HT1080 (cell line): Measurements from ENCODE around the gene RPL10A. TPM values are rescaled to one million over a fixed set of nuclear protein-coding genes. Genes with fewer than 3 reads are reported as not detected.
"Not testable (repeated sequence)": the region's sequence is repeated elsewhere in the genome, so short reads cannot be mapped to it uniquely, and the experiment has no call there.

Experiments used
- DNase-seq: peaks from one replicate; pipeline ENCODE4 v3.0.0-alpha.2; 2015; ENCODE audit warnings: low read depth
- polyA plus RNA-seq, 2 experiments: library from polyadenylated mRNA; depleted of rRNA; stranded (reverse); fragments of >200 nt; gene quantifications; 2 replicates each; pipeline ENCODE4 v1.2.3, GENCODE V29; 2015
- total RNA-seq: library from RNA; depleted of rRNA; stranded (reverse); fragments of >200 nt; shearing (Covaris generic); gene quantifications from 2 replicates; pipeline ENCODE4 v1.2.3, GENCODE V29; 2014; rRNA removed

RPL10A gene
- total RNA-seq, result 2,516 and 3,111 TPM in 2 replicates
- 2,319 and 2,338 TPM in 2 replicates for polyA plus RNA-seq (2015; cell fraction: cytosol; rRNA removed)
- polyA plus RNA-seq (2015; cell fraction: nucleus; rRNA removed), result 921 and 926 TPM in 2 replicates

GRCh38 chr6:35468181-35468979, at the start of gene RPL10A:
RPL10A (plus strand) TSS chr6:35468401; CDS start chr6:35468435, 34 bp downstream.
- DNase-seq, result peak; percentile 92

DNA sequence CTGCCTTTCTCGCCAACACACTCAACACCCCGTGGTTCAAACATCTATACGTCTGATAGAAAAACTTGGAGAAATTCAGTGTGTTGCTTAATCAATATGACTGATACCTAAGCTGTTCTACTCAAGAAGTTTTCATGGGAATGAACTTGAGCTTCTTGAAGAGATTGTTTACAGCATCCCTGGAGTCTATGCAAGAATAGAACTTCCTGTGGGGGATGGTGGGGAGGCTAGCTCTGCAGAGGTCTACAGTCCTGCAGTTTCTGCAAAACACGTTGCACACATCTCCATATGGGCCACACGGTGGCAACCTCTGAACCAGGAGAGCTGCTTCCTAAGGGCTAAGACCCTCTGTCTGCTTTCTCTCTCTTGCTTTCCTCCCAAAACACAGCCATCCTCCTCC, 48.8 kb upstream of the RPL10A start:
- DNase-seq, result peak; percentile 34

GRCh38 chr6:35419961-35420360, 48.2 kb upstream of the RPL10A start:
- no peak for DNase-seq

DNA sequence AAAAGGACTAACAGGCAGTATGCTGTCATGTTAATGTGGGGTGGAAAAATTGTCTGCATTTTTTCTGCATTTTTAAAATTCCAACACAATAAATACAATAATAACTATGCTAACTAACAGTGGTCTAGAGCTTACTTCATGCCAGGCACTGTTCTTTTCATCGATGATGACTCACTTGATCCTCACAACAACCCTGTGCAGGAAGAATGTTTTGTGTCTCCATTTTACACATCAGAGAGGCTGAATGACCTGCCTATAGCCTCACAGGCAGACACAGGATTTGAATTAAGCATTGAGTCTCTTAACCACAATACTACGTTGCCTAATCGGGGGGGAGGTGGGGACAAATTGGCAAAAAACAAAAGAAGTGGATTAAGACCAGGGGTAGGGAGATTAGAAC, 42.9 kb upstream of the RPL10A start:
- DNase-seq, result peak; percentile 78

DNA sequence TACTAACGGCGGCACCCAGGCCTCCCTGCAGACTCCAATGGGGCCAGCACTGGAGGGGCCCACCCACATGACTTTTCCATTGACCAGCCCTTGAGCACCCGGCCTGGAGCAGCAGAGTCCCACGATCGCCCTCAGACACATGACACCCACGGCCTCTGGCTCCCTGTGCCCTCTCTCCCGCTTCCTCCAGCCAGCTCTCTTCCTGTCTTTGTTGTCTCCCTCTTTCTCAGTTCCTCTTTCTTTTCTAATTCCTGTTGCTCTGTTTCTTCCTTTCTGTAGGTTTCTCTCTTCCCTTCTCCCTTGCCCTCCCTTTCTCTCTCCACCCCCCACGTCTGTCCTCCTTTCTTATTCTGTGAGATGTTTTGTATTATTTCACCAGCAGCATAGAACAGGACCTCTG, 42.1 kb upstream of the RPL10A start:
- no peak for DNase-seq

DNA sequence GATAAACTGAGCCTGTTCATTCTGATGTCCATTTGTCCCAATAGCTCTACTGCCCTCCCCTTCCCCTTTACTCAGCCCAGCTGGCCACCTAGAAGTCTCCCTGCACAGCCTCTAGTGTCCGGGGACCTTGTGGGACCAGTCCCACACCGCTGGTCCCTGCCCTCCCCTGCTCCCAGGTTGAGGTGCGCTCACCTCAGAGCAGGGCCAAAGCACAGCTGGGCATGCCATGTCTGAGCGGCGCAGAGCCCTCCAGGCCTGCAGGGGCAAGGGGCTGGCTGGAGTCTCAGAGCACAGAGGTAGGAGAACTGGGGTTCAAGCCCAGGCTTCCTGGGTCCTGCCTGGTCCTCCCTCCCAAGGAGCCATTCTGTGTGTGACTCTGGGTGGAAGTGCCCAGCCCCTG, 40.8 kb upstream of the RPL10A start:
- no peak for DNase-seq

GRCh38 chr6:35427851-35428321, 40.3 kb upstream of the RPL10A start:
- DNase-seq, result peak; percentile 74

DNA sequence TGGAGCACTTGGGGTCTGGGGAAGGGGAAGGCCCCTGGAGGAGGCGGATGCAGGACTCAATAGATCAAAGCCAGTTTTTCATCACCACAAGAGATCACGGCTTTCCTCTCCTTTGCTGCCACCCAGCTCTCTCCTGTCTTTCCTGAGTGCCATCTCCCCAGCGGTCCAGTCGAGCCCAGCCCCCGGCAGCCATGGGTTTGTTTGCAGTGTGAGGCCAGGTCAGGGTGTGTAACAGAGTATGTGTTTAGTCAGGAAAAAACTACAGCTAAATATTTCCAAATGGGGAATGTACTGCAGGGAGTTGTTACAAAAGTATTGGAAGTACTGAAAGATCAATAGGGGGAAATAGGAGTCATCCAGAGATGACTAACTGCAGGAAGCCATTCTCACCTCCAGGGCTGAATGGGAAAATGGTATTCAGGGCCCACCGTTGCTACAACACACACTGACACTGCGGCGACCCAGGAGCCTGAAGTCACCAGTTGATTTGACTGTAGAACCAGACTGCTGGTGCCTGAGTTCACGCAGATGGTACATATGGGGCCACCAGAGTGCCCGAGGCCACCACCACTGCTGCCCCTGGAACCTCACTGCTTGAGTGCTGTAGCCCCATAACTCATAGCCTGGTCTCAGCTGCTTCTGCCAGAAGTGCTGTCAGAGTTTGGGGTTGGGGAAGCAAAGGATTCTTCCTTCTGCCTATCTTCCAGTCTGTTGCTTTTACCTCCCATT, 39.6 kb upstream of the RPL10A start:
- no peak for DNase-seq

GRCh38 chr6:35429463-35429862, 38.7 kb upstream of the RPL10A start:
- no peak for DNase-seq

- no peak for DNase-seq
These were observed 35.9 kb upstream of the RPL10A start for GRCh38 chr6:35432291-35432690.

DNA sequence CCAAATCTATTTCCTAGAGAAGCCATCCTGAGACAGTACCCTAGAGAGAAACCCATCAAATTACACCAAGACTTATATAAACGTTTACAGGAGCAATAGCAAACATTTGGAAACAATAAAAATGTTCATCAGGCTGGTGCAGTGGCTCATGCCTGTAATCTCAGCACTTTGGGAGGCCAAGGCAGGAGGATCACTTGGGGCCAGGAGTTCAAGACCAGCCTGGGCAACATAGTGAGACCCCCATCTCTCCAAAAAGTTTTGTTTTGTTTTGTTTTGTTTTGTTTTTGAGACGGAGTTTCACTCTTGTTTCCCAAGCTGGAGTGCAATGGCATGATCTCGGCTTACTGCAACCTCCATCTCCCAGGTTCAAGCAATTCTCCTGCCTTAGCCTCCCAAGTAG, 35.5 kb upstream of the RPL10A start:
- DNase-seq, result not testable (repeated sequence)

DNA sequence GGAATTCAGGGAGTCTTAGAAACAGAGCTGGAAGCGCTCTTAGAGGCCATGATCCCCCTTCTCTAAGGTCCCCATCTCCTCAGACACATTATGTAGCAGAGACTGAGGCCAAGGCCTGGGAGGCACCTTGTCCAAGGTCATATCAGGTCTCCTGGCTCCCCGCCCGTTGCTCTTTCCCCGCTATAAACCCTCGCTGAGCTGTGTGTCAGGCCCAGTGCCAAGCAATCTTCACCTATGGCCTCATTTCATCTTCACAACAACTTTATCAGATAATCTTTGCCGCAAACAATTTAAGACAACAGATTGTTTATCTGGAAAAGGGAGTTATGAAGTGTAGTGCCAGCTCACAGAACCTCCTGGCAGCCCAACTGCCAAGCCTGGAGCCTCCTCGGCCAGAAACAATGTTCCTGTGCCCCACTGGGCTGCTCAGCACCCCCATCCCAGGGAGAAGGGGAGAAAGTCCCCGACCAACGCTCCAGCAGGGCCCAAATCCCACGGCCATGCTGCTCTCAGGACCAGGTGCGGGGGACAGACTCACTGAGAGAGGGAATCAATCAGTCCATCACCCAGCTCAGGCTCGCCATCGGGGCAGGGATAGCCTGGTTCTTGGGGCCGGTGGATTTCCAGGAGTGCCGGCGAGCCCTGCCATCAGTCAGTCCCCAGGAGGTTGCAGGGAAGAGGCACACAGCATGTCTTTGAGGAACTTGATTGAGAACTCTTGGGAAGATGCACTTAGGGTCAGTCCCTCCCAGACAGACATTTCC, 32.9 kb upstream of the RPL10A start:
- no peak for DNase-seq

GRCh38 chr6:35436071-35436857, 31.9 kb upstream of the RPL10A start:
- DNase-seq, result no peak

DNA sequence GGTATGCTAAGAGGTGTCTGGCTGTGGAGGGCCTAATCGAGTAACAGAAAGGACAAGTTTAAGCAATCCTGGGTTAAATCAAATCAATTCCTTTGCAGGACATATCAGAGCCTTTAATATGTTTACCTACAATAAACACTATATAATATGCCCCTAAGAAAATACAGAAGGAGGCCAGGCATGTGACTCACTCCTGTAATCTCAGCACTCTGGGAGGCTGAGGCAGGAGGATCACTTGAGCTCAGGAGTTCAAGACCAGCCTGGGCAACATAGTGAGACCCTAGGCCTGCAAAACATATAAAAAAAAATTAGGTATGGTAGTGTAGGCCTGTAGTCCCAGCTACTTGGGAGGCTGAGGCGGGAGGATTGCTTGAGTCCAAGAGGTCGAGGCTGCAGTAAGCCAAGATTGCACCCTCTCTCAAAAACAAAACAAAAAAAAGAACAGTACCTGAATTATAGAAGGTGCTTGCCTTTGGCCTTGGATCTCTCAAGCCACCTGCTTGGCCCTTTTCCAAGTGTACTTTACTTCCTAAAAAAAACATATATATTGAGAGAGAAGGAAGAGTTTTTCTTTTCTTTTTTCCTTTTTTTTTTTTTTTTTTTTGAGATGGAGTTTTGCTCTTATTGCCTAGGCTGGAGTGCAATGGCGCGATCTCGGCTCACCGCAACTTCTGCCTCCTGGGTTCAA, 29.7 kb upstream of the RPL10A start:
- not testable (repeated sequence) for DNase-seq

GRCh38 chr6:35439308-35439707, 28.9 kb upstream of the RPL10A start:
- no peak for DNase-seq

GRCh38 chr6:35441205-35441604, 27.0 kb upstream of the RPL10A start:
- DNase-seq, result no peak

DNA sequence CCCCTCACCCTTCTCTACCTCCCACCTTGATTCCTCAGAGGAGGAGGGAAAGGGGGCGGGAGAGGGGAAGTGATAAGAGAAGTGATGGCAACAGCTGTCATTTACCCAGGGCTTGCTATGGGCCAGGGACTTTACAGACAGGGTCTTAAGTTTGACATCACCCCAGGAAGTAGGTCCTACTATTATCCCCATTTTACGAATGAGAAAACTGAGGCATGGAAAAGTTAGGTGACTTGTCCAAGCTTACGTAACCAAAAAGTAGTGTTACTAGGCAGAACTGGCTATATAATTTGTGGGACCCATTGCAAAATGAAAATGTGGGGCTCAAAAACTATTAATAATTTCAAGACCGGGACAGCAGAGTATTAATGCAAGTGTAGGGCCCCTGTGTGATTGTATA, 26.6 kb upstream of the RPL10A start:
- DNase-seq, result no peak

DNA sequence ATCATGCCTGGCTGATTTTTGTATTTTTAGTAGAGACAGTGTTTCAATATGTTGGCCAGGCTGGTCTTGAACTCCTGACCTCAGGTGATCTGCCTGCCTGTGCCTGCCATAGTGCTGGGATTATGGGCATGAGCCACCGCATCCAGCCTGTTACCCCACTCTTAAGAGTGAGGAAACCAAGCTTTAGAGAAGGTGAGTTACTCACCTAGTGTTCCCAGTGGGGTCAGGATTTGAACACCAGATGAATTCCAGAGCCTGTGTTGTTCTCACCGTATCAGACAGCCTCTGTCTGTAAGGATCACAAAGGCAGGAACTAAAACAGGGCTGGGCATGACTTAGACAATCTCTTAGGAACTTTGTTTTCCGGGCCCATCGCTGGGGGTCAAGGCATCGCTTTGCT, 25.5 kb upstream of the RPL10A start:
- no peak for DNase-seq

GRCh38 chr6:35443341-35444030, 24.7 kb upstream of the RPL10A start:
- DNase-seq, result no peak

DNA sequence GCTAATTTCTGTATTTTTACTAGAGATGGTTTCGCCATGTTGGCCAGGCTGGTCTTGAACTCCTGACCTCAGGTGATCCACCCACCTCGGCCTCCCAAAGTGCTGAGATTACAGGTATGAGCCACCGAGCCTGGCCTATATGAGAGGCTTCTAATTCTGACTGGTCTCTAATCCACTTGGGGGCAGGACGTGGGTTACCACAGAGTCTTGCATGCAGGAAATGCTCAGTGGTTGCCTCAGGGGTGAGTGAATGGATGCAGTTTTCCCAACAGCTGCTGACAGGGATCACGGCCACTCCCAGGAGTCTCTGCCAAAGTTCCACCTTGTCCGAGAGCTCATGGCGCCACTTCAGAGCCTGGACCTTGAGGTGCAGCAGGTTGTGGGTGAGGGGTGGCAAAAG, 22.5 kb upstream of the RPL10A start:
- DNase-seq, result peak; percentile 65
